ENCODE measurements around the gene PM20D2. TPM values are rescaled to one million over a fixed set of nuclear protein-coding genes. Genes with fewer than 3 reads are reported as not detected.

PM20D2 gene
- total RNA-seq, 1 donor from 2014 or later, result 24.0 TPM

GRCh38 chr6:89144354-89144906 is 1.4 kb upstream of the PM20D2 start:
- Histone ChIP-seq H3K4me3 (ENCODE audit: low read length in 3 of 3) (no peak overlapping the region), H3K36me3 (ENCODE audit: control insufficient read depth in 3 of 3, insufficient read depth in 3 of 3, low read length in 3 of 3) (no peaks in the 10 kb centered on the region), H3K9ac (ENCODE audit: low read depth in 1 of 3, low read length in 3 of 3) (peak overlapping the region in 1 of 3 donors; percentile 39), H3K27ac (ENCODE audit: low read depth, low read length) (peak overlapping the region; percentile 32), H3K9me3 (ENCODE audit: control insufficient read depth in 3 of 3, low read length in 3 of 3) (no peaks in the 10 kb centered on the region), H3K27me3 (ENCODE audit: control insufficient read depth in 3 of 3, insufficient read depth in 3 of 3, low read length in 3 of 3) (no peaks in the 10 kb centered on the region), H3K4me1 (ENCODE audit: control insufficient read depth in 3 of 3, insufficient read depth in 3 of 3, low read length in 3 of 3) (peaks cover 2 to 17% (median 13%) of the 10 kb centered on the region in 3 donors)

GRCh38 chr6:89145091-89145955 is 532 bp upstream of the PM20D2 start:
- Histone ChIP-seq H3K27ac (ENCODE audit: low read depth, low read length) (peak overlapping the region; percentile 99), H3K4me3 (ENCODE audit: low read length in 3 of 3) (peak overlapping the region; percentile 73 to 91 (median 89)), H3K36me3 (ENCODE audit: control insufficient read depth in 3 of 3, insufficient read depth in 3 of 3, low read length in 3 of 3) (peaks cover 1 to 7% (median 3%) of the 10 kb centered on the region in 3 donors)

GRCh38 chr6:89146718-89147700 is 1.2 kb downstream of the PM20D2 start:
- H3K4me1 ChIP-seq (ENCODE audit: control insufficient read depth in 3 of 3, insufficient read depth in 3 of 3, low read length in 3 of 3), result peaks cover 2 to 15% (median 10%) of the 10 kb centered on the region in 3 donors
- H3K9me3 ChIP-seq (ENCODE audit: control insufficient read depth in 3 of 3, low read length in 3 of 3), result no peaks in the 10 kb centered on the region
- peaks cover 4 to 14% (median 5%) of the 10 kb centered on the region in 3 donors for H3K36me3 ChIP-seq (ENCODE audit: control insufficient read depth in 3 of 3, insufficient read depth in 3 of 3, low read length in 3 of 3)
- peak overlapping the region; percentile 99 for H3K27ac ChIP-seq (ENCODE audit: low read depth, low read length)
- peak overlapping the region; percentile 93 to 97 (median 96) for H3K9ac ChIP-seq (ENCODE audit: low read depth in 1 of 3, low read length in 3 of 3)
- H3K27me3 ChIP-seq (ENCODE audit: control insufficient read depth in 3 of 3, insufficient read depth in 3 of 3, low read length in 3 of 3), result no peaks in the 10 kb centered on the region
- peak overlapping the region; percentile 73 to 91 (median 89) for H3K4me3 ChIP-seq (ENCODE audit: low read length in 3 of 3)

More at GRCh38 chr6:89145091-89145955, 532 bp upstream of the PM20D2 start:
- H3K4me1 ChIP-seq (ENCODE audit: control insufficient read depth in 3 of 3, insufficient read depth in 3 of 3, low read length in 3 of 3), result peaks cover 2 to 17% (median 15%) of the 10 kb centered on the region in 3 donors
- H3K9ac ChIP-seq (ENCODE audit: low read depth in 1 of 3, low read length in 3 of 3), result peak overlapping the region; percentile 93 to 97 (median 96)
- no peaks in the 10 kb centered on the region for H3K9me3 ChIP-seq (ENCODE audit: control insufficient read depth in 3 of 3, low read length in 3 of 3)
- no peaks in the 10 kb centered on the region for H3K27me3 ChIP-seq (ENCODE audit: control insufficient read depth in 3 of 3, insufficient read depth in 3 of 3, low read length in 3 of 3)

GRCh38 chr6:89148016-89148750 is 2.3 kb downstream of the PM20D2 start:
- peak overlapping the region; percentile 31 to 89 (median 41) for H3K4me3 ChIP-seq (ENCODE audit: low read length in 3 of 3)
- H3K27me3 ChIP-seq (ENCODE audit: control insufficient read depth in 3 of 3, insufficient read depth in 3 of 3, low read length in 3 of 3), result no peaks in the 10 kb centered on the region
- H3K27ac ChIP-seq (ENCODE audit: low read depth, low read length), result peak overlapping the region; percentile 99
- H3K4me1 ChIP-seq (ENCODE audit: control insufficient read depth in 3 of 3, insufficient read depth in 3 of 3, low read length in 3 of 3), result peaks cover 2 to 18% (median 10%) of the 10 kb centered on the region in 3 donors
- H3K36me3 ChIP-seq (ENCODE audit: control insufficient read depth in 3 of 3, insufficient read depth in 3 of 3, low read length in 3 of 3), result peaks cover 7 to 14% (median 9%) of the 10 kb centered on the region in 3 donors
- peak overlapping the region in 2 of 3 donors; percentile 54 to 97 for H3K9ac ChIP-seq (ENCODE audit: low read depth in 1 of 3, low read length in 3 of 3)
- no peaks in the 10 kb centered on the region for H3K9me3 ChIP-seq (ENCODE audit: control insufficient read depth in 3 of 3, low read length in 3 of 3)

GRCh38 chr6:89154131-89154530 is 8.3 kb downstream of the PM20D2 start:
- no peak overlapping the region for H3K9ac ChIP-seq (ENCODE audit: low read depth in 1 of 3, low read length in 3 of 3)
- no peaks in the 10 kb centered on the region for H3K9me3 ChIP-seq (ENCODE audit: control insufficient read depth in 3 of 3, low read length in 3 of 3)
- peaks cover 0 to 4% (median 0%) of the 10 kb centered on the region in 3 donors for H3K4me1 ChIP-seq (ENCODE audit: control insufficient read depth in 3 of 3, insufficient read depth in 3 of 3, low read length in 3 of 3)
- peaks cover 11 to 34% (median 23%) of the 10 kb centered on the region in 3 donors for H3K36me3 ChIP-seq (ENCODE audit: control insufficient read depth in 3 of 3, insufficient read depth in 3 of 3, low read length in 3 of 3)
- no peaks in the 10 kb centered on the region for H3K27me3 ChIP-seq (ENCODE audit: control insufficient read depth in 3 of 3, insufficient read depth in 3 of 3, low read length in 3 of 3)
- no peak overlapping the region for H3K4me3 ChIP-seq (ENCODE audit: low read length in 3 of 3)
- H3K27ac ChIP-seq (ENCODE audit: low read depth, low read length), result no peak overlapping the region

- H3K36me3 ChIP-seq (ENCODE audit: control insufficient read depth in 3 of 3, insufficient read depth in 3 of 3, low read length in 3 of 3), result peaks cover 14 to 36% (median 34%) of the 10 kb centered on the region in 3 donors
- no peak overlapping the region for H3K9ac ChIP-seq (ENCODE audit: low read depth in 1 of 3, low read length in 3 of 3)
- peak overlapping the region; percentile 83 for H3K27ac ChIP-seq (ENCODE audit: low read depth, low read length)
These were observed 14.7 kb downstream of the PM20D2 start for GRCh38 chr6:89160331-89161092.

GRCh38 chr6:89161326-89162046 is 15.6 kb downstream of the PM20D2 start:
- H3K27ac ChIP-seq (ENCODE audit: low read depth, low read length), result peak overlapping the region; percentile 83
- peaks cover 14 to 37% (median 33%) of the 10 kb centered on the region in 3 donors for H3K36me3 ChIP-seq (ENCODE audit: control insufficient read depth in 3 of 3, insufficient read depth in 3 of 3, low read length in 3 of 3)
- H3K27me3 ChIP-seq (ENCODE audit: control insufficient read depth in 3 of 3, insufficient read depth in 3 of 3, low read length in 3 of 3), result no peaks in the 10 kb centered on the region
- peaks cover 8 to 21% (median 18%) of the 10 kb centered on the region in 3 donors for H3K4me1 ChIP-seq (ENCODE audit: control insufficient read depth in 3 of 3, insufficient read depth in 3 of 3, low read length in 3 of 3)
- peak overlapping the region in 2 of 3 donors; percentile 32 to 46 for H3K4me3 ChIP-seq (ENCODE audit: low read length in 3 of 3)
- peak overlapping the region; percentile 48 to 66 (median 52) for H3K9ac ChIP-seq (ENCODE audit: low read depth in 1 of 3, low read length in 3 of 3)
- H3K9me3 ChIP-seq (ENCODE audit: control insufficient read depth in 3 of 3, low read length in 3 of 3), result no peaks in the 10 kb centered on the region

More at GRCh38 chr6:89160331-89161092, 14.7 kb downstream of the PM20D2 start:
- H3K4me1 ChIP-seq (ENCODE audit: control insufficient read depth in 3 of 3, insufficient read depth in 3 of 3, low read length in 3 of 3), result peaks cover 8 to 21% (median 18%) of the 10 kb centered on the region in 3 donors
- H3K4me3 ChIP-seq (ENCODE audit: low read length in 3 of 3), result no peak overlapping the region
- no peaks in the 10 kb centered on the region for H3K9me3 ChIP-seq (ENCODE audit: control insufficient read depth in 3 of 3, low read length in 3 of 3)
- H3K27me3 ChIP-seq (ENCODE audit: control insufficient read depth in 3 of 3, insufficient read depth in 3 of 3, low read length in 3 of 3), result no peaks in the 10 kb centered on the region

- Histone ChIP-seq H3K36me3 (ENCODE audit: control insufficient read depth in 3 of 3, insufficient read depth in 3 of 3, low read length in 3 of 3) (peaks cover 14 to 35% (median 31%) of the 10 kb centered on the region in 3 donors), H3K9me3 (ENCODE audit: control insufficient read depth in 3 of 3, low read length in 3 of 3) (no peaks in the 10 kb centered on the region), H3K9ac (ENCODE audit: low read depth in 1 of 3, low read length in 3 of 3) (peak overlapping the region; percentile 48 to 66 (median 52)), H3K4me3 (ENCODE audit: low read length in 3 of 3) (peak overlapping the region in 2 of 3 donors; percentile 8 to 32), H3K27ac (ENCODE audit: low read depth, low read length) (peak overlapping the region; percentile 83), H3K27me3 (ENCODE audit: control insufficient read depth in 3 of 3, insufficient read depth in 3 of 3, low read length in 3 of 3) (no peaks in the 10 kb centered on the region), H3K4me1 (ENCODE audit: control insufficient read depth in 3 of 3, insufficient read depth in 3 of 3, low read length in 3 of 3) (peaks cover 8 to 21% (median 18%) of the 10 kb centered on the region in 3 donors)
These were observed 16.2 kb downstream of the PM20D2 start for GRCh38 chr6:89162047-89162371.
